Measurements from ENCODE around the gene MYCBPAP. TPM values are rescaled to one million over a fixed set of nuclear protein-coding genes. Genes with fewer than 3 reads are reported as not detected.

The MYCBPAP gene, protein sequence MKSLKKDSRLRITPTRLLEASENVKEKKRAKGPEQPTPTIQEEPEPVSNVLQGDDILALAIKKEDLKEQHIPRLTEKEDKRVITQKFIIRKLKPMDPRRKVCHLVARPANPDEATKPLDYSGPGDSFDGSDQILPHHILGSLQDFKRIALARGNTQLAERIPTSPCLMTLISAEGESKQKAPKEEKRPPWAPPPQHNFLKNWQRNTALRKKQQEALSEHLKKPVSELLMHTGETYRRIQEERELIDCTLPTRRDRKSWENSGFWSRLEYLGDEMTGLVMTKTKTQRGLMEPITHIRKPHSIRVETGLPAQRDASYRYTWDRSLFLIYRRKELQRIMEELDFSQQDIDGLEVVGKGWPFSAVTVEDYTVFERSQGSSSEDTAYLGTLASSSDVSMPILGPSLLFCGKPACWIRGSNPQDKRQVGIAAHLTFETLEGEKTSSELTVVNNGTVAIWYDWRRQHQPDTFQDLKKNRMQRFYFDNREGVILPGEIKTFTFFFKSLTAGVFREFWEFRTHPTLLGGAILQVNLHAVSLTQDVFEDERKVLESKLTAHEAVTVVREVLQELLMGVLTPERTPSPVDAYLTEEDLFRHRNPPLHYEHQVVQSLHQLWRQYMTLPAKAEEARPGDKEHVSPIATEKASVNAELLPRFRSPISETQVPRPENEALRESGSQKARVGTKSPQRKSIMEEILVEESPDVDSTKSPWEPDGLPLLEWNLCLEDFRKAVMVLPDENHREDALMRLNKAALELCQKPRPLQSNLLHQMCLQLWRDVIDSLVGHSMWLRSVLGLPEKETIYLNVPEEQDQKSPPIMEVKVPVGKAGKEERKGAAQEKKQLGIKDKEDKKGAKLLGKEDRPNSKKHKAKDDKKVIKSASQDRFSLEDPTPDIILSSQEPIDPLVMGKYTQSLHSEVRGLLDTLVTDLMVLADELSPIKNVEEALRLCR
- 0.12 TPM in 1 of 2 replicates, not detected in the other for total RNA-seq (2014; rRNA removed; shearing (Covaris generic))

- DNase-seq (ENCODE audit: low read depth) = peak; percentile 62
Observed at GRCh38 chr17:50507871-50508572, at the start of gene MYCBPAP. Gene MYCBPAP, plus strand, starts transcription at chr17:50508439. Its CDS starts 236 bp downstream, at chr17:50508675.

DNA sequence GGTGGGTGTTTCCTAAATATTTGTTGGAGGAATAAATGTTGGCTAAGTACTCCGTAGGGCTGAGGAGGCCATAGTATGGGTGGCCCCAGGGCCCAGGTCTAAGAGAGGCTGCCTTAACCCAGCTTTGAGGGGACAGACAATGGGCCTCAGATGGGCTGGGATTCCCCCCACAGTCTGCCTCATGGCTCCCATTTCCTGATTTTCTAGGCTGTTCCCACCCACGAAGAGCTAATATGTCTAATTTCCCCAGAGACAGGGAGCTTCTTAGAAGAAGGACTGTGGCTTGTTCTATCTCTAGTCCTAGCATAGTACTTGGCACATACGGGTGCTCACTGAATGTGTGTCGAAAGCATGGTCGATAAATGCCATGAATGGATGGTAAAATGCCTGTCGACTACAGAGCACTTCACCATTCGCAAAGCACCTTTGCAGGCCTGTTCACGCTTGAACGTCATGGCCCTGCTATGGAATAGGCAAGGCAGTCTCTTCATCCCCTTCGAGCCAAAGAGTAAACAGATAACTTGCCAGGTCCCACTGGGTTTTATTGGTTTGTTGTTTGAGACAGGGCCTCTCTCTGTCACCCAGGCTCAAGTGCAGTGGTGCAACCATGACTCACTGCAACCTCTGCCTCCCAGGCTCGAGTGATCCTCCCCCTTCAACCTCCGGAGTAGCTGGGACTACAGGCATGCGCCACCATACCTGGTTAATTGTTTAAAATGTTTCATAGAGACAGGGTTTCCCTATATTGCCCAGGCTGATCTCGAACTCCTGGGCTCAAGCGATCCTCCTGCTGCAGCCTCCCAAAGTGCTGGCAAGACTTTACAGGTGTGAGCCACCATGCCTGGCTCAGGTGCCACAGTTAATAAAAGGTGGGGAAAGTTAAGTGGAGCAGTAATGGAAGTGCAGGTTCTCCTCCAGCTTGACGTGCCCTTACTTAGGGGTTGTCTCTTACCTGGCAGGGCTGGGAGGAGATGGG is 49.2 kb upstream of the MYCBPAP start:
- peak; percentile 72 for DNase-seq (ENCODE audit: low read depth)

DNA sequence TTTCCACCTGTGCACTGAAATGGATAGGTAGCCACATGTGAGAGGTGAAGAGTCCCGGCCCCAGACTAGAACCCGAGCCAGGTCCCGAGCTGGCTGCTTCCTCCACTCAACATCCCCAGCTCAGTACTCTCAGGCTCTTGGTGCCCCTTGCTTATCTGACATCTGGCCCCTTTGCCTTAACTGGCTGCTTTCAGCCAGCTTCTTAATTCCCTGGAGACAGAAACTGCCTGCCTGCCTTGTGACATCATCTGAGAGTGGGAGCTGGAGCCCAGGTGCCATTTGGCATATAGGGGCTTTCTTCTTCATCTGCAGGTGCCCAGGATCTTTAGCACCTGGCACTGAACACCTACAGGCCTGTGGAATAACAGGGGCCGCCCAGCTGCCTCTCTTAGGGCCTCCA is 48.5 kb upstream of the MYCBPAP start:
- no peak for DNase-seq (ENCODE audit: low read depth)

GRCh38 chr17:50460831-50461526 is 47.3 kb upstream of the MYCBPAP start:
- DNase-seq (ENCODE audit: low read depth) = no peak

- no peak for DNase-seq (ENCODE audit: low read depth)
Observed at GRCh38 chr17:50461550-50462132, 46.6 kb upstream of the MYCBPAP start.

- no peak for DNase-seq (ENCODE audit: low read depth)
Observed at GRCh38 chr17:50462446-50462845, 45.8 kb upstream of the MYCBPAP start.

- no peak for DNase-seq (ENCODE audit: low read depth)
Observed at GRCh38 chr17:50464121-50464520, 44.1 kb upstream of the MYCBPAP start.

DNA sequence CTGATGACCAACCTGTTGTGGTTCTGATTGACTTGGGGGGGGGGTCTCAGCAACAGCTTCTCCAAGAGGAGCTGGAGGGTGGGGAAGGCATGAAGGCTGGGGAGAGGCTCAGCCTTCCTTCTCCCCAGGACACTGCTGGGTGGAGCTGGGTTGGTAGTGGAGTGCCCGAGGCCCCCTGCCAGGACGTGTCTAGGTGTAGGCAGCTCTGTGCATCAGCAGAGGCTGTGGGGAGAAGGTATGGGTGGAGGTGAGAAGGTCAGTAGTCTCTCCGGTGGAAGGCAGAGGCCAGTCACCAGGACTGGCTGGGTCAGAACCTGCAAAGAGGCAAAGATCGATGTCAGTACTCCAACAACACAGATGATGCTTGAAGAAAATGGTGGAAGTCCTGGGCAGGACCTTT is 43.5 kb upstream of the MYCBPAP start:
- DNase-seq (ENCODE audit: low read depth) = no peak

GRCh38 chr17:50465171-50465570 is 43.1 kb upstream of the MYCBPAP start:
- DNase-seq (ENCODE audit: low read depth) = no peak

- DNase-seq (ENCODE audit: low read depth) = no peak
Observed at GRCh38 chr17:50465635-50466034, 42.6 kb upstream of the MYCBPAP start.

DNA sequence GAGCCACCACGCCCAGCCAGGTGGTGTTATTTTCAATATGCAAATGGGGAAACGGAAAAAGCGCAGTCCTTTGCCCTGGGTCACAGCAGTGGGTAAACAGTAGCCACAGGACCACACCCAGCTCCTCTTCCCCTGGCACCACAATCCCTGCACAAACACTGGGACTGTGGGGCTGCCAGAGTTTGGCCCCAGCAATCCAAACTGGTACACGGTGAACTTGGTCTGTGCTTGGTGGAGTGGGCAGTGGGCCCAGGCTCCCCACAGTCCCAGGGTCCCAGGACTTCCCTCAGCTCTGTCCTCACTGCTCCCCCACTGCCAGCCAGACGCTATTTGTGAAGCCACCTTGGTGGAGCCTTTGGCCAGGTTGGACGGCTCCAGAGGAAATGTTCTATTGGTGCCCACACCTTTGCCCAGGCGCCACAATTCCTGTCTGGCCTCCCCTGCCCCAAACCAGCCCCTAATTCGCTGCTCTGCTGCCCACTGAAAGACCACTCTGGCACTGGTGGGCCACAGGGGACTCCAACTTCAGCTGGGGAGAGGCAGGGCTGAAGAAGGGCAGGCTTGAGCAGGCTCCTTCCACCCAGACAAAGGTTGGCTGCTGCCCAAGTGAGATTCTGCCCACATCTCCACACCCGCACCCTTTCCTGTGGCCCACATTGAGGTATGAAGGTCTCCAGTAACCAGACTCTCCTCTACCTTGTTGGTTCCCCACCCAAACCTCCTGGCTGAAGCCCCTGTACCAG is 41.7 kb upstream of the MYCBPAP start:
- DNase-seq (ENCODE audit: low read depth) = no peak

DNA sequence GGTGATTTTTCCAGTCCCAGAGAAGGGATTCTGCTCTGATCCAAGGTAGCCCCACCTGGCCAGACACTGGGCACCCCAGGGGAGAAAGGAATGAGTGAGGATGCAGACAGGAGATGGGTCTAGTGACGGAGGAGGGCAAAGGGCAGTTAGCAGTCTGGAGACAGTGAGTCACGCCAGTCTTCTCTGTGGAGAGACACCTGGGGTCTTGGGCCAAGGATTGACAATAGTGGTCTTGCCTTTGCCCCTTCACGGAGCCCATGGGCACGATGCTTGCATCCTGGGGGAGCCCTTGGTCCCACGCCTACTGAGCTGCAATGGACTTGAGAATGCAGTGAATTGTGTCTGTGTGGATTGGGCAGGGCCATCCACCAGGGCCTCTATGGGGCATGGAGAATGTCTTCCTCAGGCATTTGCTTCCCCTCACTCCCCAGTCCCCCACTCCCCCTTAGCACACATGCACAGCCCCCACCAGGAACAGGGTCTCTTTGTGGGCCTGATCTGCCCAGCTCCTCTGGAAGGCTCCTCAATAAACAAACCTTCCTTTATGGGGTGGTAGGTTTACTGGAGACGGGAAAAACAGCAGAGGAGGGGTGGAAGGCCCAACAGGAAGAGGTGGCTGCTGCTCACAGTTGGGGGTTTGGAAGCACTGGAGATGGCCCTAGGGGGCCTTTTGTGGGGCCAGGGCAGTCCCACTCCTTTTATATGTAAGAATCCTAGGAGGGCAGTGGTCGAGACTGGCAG is 41.0 kb upstream of the MYCBPAP start:
- DNase-seq (ENCODE audit: low read depth) = no peak

DNA sequence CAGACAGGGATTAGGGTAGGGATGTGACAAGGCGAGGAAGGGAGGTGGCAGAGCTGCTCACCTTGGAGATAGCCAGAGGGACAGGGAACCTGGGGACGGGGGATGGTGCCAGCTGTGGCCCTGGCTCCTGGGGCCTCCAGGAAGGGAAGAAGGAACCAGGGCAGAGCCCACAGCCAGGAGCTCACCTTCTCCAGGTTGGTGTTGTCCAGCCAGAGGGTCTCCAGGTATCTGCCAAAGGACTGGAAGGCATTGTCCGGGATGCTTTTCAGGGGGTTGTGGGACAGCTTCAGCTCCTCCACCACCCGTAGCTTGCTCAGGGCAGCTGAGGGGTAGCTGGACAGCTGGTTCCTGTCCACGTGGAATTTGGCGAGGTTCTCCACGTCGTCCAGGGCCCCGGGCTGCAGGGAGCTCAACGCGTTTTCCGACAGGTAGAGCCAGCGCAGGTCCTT is 40.4 kb upstream of the MYCBPAP start:
- DNase-seq (ENCODE audit: low read depth) = no peak

- DNase-seq (ENCODE audit: low read depth) = no peak
Observed at GRCh38 chr17:50468304-50469207, 39.7 kb upstream of the MYCBPAP start, which contains the start of gene CHAD. Gene CHAD, minus strand, starts transcription at chr17:50468880. Its CDS starts 67 bp downstream, at chr17:50468813.

GRCh38 chr17:50469208-50469605 is 39.0 kb upstream of the MYCBPAP start:
- DNase-seq (ENCODE audit: low read depth) = no peak

- DNase-seq (ENCODE audit: low read depth) = no peak
Observed at GRCh38 chr17:50469671-50470305, 38.5 kb upstream of the MYCBPAP start.
